Panc1 (cell line): ENCODE data around the gene TOMM70. TPM values are rescaled to one million over a fixed set of nuclear protein-coding genes. Genes with fewer than 3 reads are reported as not detected.

Experiments
- ATAC-seq: fragments of 200-7000 bp; cut with Tn5 transposase; 2 replicates; pipeline ENCODE4 v1.9.1; 2020; ENCODE audit warnings: mild to moderate bottlenecking, moderate library complexity
- BruUV-seq: library from RNA; stranded (reverse); fragments of 400-500 nt; replicated peaks from 2 replicates; lab custom pipeline; 2021; lab: Mats Ljungman, UMichigan
- CTCF ChIA-PET: fragments of 300-600 bp; sonication (Branson Sonifier 250); formaldehyde crosslinking; loops from one replicate; lab custom pipeline; 2022; ENCODE audit warnings: antibody characterized with exemption; lab: Charles Lee
- POLR2A ChIA-PET: fragments of 300-600 bp; sonication (Branson Sonifier 250); formaldehyde crosslinking; loops from one replicate; lab custom pipeline; 2022; ENCODE audit warnings: antibody characterized with exemption; lab: Charles Lee
- DNase-seq: peaks from one replicate; pipeline ENCODE4 v3.0.0-alpha.2; 2010; ENCODE audit warnings: low read depth, low spot score
- H3K27ac ChIP-seq: 2 replicates; pipeline ENCODE4 v1.5.1; 2011; ENCODE audit warnings: mild to moderate bottlenecking, low read length, inconsistent platforms
- H3K27me3 ChIP-seq: fragments of 200-500 bp; sonication (Bioruptor generic); 2 replicates; pipeline ENCODE4 v1.6.0; 2014; ENCODE audit warnings: low read length, inconsistent platforms; ENCODE audit not compliant: control insufficient read depth, insufficient read depth
- H3K36me3 ChIP-seq: fragments of 200-500 bp; sonication (Bioruptor generic); 2 replicates; pipeline ENCODE4 v1.5.1; 2014; ENCODE audit warnings: inconsistent platforms, mild to moderate bottlenecking, low read length, moderate library complexity; ENCODE audit not compliant: control insufficient read depth, insufficient read depth
- H3K4me1 ChIP-seq: 2 replicates; pipeline ENCODE4 v1.5.1; 2011; ENCODE audit warnings: inconsistent platforms, mild to moderate bottlenecking, low read length, moderate library complexity; ENCODE audit not compliant: control insufficient read depth, insufficient read depth
- H3K4me3 ChIP-seq, 2 experiments: 2 replicates each; pipeline ENCODE4 v1.5.1; 2011 to 2012; ENCODE audit warnings: low read depth in 2 of 2, low read length in 2 of 2, mild to moderate bottlenecking in 2 of 2, inconsistent platforms in 1 of 2, moderate library complexity in 1 of 2
- H3K9me3 ChIP-seq: fragments of 200-500 bp; sonication (Bioruptor generic); 2 replicates; pipeline ENCODE4 v1.5.1; 2014; ENCODE audit warnings: low read depth, mild to moderate bottlenecking, inconsistent platforms, low read length, moderate library complexity; ENCODE audit not compliant: control insufficient read depth, insufficient read depth
- CTCF ChIP-seq: fragments of 450-650 bp; IDR thresholded peaks from 2 replicates; pipeline ENCODE4 v1.5.1; 2017; ENCODE audit warnings: mild to moderate bottlenecking
- POLR2AphosphoS5 ChIP-seq: IDR thresholded peaks from 2 replicates; pipeline ENCODE4 v1.6.1; 2012; ENCODE audit warnings: mild to moderate bottlenecking, low read depth, low read length, moderate library complexity
- REST ChIP-seq, 2 experiments: IDR thresholded peaks; 2 replicates each; pipeline ENCODE4 v1.6.1; 2011 to 2012; ENCODE audit warnings: low read depth in 2 of 2, control low read depth in 1 of 2, low read length in 1 of 2, mild to moderate bottlenecking in 1 of 2, moderate library complexity in 1 of 2; ENCODE audit not compliant: insufficient read depth in 1 of 2
- SIN3A ChIP-seq: IDR thresholded peaks from 2 replicates; pipeline ENCODE4 v1.6.1; 2012; ENCODE audit warnings: low read depth, mild to moderate bottlenecking, low read length, moderate library complexity, borderline replicate concordance; ENCODE audit not compliant: insufficient read depth
- TCF7L2 ChIP-seq: IDR thresholded peaks from 2 replicates; pipeline ENCODE4 v1.6.1; 2011; ENCODE audit warnings: mild to moderate bottlenecking, low read depth, low read length, inconsistent platforms
- in situ Hi-C: cut with HindIII; loops from 2 replicates; pipeline ENCODE4 v1.10.0; 2016; ENCODE audit warnings: low sequenced_read_pairs, low pct_unique_long_range_greater_than_20kb
- intact Hi-C: fragments of 100-400 bp; cut with micrococcal nuclease; formaldehyde crosslinking; loops from one replicate; pipeline ENCODE4 v1.10.0; 2022; ENCODE audit not compliant: unreplicated experiment
- total RNA-seq: library from RNA; stranded (reverse); gene quantifications from one replicate; pipeline ENCODE4 v1.2.1, GENCODE V29; 2021; ENCODE audit not compliant: unreplicated experiment

The TOMM70 gene
- total RNA-seq, 1 experiment from 2014 or later, result 55.7 TPM

GRCh38 chr3:100333051-100333450 lies 67.8 kb downstream of the TOMM70 start:
- in situ Hi-C loops (no loop called here), intact Hi-C loops (loop anchor here (10.0 kb wide), 1 partner anchor 58 kb away; no protein-coding TSS in a partner anchor)
- ChIA-PET CTCF (interaction anchor here (0.7 kb wide), 2 partner anchors 16 to 301 kb away, joined by 3 to 7 read pairs; no protein-coding TSS in a partner anchor), POLR2A (no interaction called here)
- no peak for DNase-seq
- H3K27me3 ChIP-seq, result no peaks in the 10 kb centered on the region
- ATAC-seq, result no peak
- no peak overlapping the region for H3K27ac ChIP-seq
- no peaks in the 10 kb centered on the region for H3K9me3 ChIP-seq
- H3K4me3 ChIP-seq, result no peak overlapping the region
- peaks cover 10% of the 10 kb centered on the region for H3K4me1 ChIP-seq
- no peaks in the 10 kb centered on the region for H3K36me3 ChIP-seq
- no TSS peak for BruUV-seq
- TF ChIP-seq REST (IDR thresholded peaks at IDR 0.05; ENCODE audit: insufficient read depth in 1 of 2, low read depth in 2 of 2, low read length in 1 of 2), result no peak
- no peak for TF ChIP-seq POLR2AphosphoS5
- no peak for TF ChIP-seq CTCF
- no peak for TF ChIP-seq SIN3A
- TF ChIP-seq TCF7L2, result no peak

- POLR2A ChIA-PET, result no interaction called here
- TF ChIP-seq SIN3A (no peak), POLR2AphosphoS5 (no peak), REST (IDR thresholded peaks at IDR 0.05; ENCODE audit: insufficient read depth in 1 of 2, low read depth in 2 of 2, low read length in 1 of 2) (no peak), CTCF (no peak), TCF7L2 (no peak)
- Histone ChIP-seq H3K27me3 (no peaks in the 10 kb centered on the region), H3K9me3 (no peaks in the 10 kb centered on the region), H3K4me1 (peaks cover 10% of the 10 kb centered on the region), H3K36me3 (no peaks in the 10 kb centered on the region), H3K4me3 (no peak overlapping the region), H3K27ac (no peak overlapping the region)
- no peak for ATAC-seq
- CTCF ChIA-PET, result no interaction called here
- in situ Hi-C loops (no loop called here), intact Hi-C loops (loop anchor here (10.0 kb wide), 1 partner anchor 57 kb away; no protein-coding TSS in a partner anchor)
- BruUV-seq, result no TSS peak
- DNase-seq, result no peak
Observed at GRCh38 chr3:100331660-100332059, 69.2 kb downstream of the TOMM70 start.
